ENCODE results near the gene MT1M.

DNA sequence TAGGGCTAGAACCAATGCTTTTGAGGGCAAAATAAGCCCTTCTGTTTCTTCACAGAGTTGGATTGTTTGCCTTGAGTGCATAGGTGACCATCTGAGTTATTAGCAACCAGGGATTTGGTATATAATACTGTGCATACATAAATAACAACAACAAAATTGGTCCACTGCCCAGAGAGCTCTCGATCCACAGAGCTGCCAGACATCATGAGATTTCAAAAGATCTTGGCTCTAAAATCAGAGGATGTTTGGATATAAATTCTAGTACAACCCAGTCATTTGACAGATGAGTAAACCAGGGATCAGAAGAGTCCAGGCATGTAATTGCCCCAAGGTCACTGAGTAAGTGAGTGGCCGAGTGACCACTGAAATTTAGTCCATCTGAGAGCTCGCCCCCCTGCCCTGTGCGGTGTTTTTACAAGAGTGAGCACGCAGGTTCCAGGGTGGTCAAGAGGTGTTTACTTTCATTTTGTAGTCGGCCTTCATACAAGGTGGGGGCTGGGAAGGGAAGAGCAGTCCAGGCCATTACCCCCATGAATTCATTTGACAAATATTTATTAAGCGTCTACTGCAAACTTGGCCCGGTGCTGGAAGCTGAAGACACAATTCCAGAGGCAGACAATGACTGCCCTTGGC is 25.9 kb upstream of the MT1M start:
- TF ChIP-seq, protein P1, sequence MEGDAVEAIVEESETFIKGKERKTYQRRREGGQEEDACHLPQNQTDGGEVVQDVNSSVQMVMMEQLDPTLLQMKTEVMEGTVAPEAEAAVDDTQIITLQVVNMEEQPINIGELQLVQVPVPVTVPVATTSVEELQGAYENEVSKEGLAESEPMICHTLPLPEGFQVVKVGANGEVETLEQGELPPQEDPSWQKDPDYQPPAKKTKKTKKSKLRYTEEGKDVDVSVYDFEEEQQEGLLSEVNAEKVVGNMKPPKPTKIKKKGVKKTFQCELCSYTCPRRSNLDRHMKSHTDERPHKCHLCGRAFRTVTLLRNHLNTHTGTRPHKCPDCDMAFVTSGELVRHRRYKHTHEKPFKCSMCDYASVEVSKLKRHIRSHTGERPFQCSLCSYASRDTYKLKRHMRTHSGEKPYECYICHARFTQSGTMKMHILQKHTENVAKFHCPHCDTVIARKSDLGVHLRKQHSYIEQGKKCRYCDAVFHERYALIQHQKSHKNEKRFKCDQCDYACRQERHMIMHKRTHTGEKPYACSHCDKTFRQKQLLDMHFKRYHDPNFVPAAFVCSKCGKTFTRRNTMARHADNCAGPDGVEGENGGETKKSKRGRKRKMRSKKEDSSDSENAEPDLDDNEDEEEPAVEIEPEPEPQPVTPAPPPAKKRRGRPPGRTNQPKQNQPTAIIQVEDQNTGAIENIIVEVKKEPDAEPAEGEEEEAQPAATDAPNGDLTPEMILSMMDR (IDR thresholded peaks at IDR 0.05; ENCODE audit: control extremely low read depth in 1 of 3, insufficient read depth in 1 of 3, low read depth in 1 of 3, low read length in 3 of 3): no peak
- TF ChIP-seq ZNF274 (IDR thresholded peaks at IDR 0.05; ENCODE audit: borderline replicate concordance, extremely low read depth, low read length) (no peak), POLR2A (IDR thresholded peaks at IDR 0.05; ENCODE audit: control extremely low read depth in 1 of 2, low read depth in 2 of 2, low read length in 2 of 2) (no peak)
- TF ChIP-seq, protein P2, sequence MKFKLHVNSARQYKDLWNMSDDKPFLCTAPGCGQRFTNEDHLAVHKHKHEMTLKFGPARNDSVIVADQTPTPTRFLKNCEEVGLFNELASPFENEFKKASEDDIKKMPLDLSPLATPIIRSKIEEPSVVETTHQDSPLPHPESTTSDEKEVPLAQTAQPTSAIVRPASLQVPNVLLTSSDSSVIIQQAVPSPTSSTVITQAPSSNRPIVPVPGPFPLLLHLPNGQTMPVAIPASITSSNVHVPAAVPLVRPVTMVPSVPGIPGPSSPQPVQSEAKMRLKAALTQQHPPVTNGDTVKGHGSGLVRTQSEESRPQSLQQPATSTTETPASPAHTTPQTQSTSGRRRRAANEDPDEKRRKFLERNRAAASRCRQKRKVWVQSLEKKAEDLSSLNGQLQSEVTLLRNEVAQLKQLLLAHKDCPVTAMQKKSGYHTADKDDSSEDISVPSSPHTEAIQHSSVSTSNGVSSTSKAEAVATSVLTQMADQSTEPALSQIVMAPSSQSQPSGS (IDR thresholded peaks at IDR 0.05; ENCODE audit: low read length): no peak

Data from H1 (cell line).